Measurements from ENCODE around the gene ERBB4.

DNA sequence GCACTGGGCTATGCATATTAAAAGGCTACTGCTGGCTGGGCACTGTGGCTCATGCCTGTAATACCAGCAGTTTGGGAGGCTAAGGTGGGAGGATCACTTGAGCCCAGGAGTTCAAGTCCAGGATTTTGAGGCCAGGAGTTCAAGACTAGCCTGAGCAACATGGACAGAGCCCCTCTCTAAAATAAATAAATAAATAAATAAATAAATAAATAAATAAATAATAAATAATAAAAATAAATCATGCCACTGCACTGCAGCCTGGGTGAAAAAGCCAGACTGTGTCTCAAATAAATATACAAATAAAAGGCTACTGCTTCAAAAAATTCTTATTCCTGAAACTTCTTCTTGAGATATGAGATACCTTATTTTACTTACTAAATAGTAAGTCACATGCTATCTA lies 439.6 kb downstream of the ERBB4 start:
- TF ChIP-seq, protein P1, sequence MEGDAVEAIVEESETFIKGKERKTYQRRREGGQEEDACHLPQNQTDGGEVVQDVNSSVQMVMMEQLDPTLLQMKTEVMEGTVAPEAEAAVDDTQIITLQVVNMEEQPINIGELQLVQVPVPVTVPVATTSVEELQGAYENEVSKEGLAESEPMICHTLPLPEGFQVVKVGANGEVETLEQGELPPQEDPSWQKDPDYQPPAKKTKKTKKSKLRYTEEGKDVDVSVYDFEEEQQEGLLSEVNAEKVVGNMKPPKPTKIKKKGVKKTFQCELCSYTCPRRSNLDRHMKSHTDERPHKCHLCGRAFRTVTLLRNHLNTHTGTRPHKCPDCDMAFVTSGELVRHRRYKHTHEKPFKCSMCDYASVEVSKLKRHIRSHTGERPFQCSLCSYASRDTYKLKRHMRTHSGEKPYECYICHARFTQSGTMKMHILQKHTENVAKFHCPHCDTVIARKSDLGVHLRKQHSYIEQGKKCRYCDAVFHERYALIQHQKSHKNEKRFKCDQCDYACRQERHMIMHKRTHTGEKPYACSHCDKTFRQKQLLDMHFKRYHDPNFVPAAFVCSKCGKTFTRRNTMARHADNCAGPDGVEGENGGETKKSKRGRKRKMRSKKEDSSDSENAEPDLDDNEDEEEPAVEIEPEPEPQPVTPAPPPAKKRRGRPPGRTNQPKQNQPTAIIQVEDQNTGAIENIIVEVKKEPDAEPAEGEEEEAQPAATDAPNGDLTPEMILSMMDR (IDR thresholded peaks at IDR 0.05) = no peak
- TF ChIP-seq POLR2A (IDR thresholded peaks at IDR 0.05) = no peak
